T-helper 9 cell (primary cell): ENCODE data around the gene IVL.

Experiments used
- DNase-seq: peaks from one replicate; pipeline ENCODE4 v3.0.0-alpha.2; 2020

The IVL gene

GRCh38 chr1:152953761-152954160 is 45.4 kb downstream of the IVL start:
- DNase-seq = no peak

GRCh38 chr1:152954436-152954835 is 46.1 kb downstream of the IVL start:
- no peak for DNase-seq

- DNase-seq = no peak
Observed at GRCh38 chr1:152957561-152957960, 49.2 kb downstream of the IVL start.

- DNase-seq = no peak
Observed at GRCh38 chr1:152959273-152959672, 50.9 kb downstream of the IVL start.

GRCh38 chr1:152959801-152960451 is 51.6 kb downstream of the IVL start:
- no peak for DNase-seq

GRCh38 chr1:152960452-152961044 is 52.2 kb downstream of the IVL start:
- no peak for DNase-seq
